H1 (cell line): Measurements from ENCODE around the gene LCOR.
"Not testable (repeated sequence)": the region's sequence is repeated elsewhere in the genome, so short reads cannot be mapped to it uniquely, and the experiment has no call there.

Source experiments
- CTCF ChIP-seq, 3 experiments: IDR thresholded peaks; 1 replicate in 2 of 3; 2 replicates in 1 of 3; pipeline versions ENCODE4 v1.5.1 to v1.6.1; 2011; ENCODE audit warnings: low read length in 3 of 3, mild to moderate bottlenecking in 3 of 3, inconsistent platforms in 2 of 3, low read depth in 1 of 3, moderate library complexity in 1 of 3; ENCODE audit not compliant: insufficient read depth in 1 of 3; ENCODE audit errors: control extremely low read depth in 1 of 3
- EP300 ChIP-seq, 2 experiments: IDR thresholded peaks; 1 replicate in 1 of 2; 2 replicates in 1 of 2; pipeline ENCODE4 v1.6.1; 2011 to 2012; ENCODE audit warnings: low read depth in 2 of 2, low read length in 2 of 2, mild to moderate bottlenecking in 2 of 2, borderline replicate concordance in 1 of 2, inconsistent platforms in 1 of 2, moderate library complexity in 1 of 2
- JUN ChIP-seq: IDR thresholded peaks from 2 replicates; pipeline ENCODE4 v1.6.1; 2011; ENCODE audit warnings: low read depth, mild to moderate bottlenecking, improper control_type of control experiment, low read length
- JUND ChIP-seq: IDR thresholded peaks from 2 replicates; pipeline ENCODE4 v1.6.1; 2011; ENCODE audit warnings: mild to moderate bottlenecking, improper control_type of control experiment, low read length
- MAX ChIP-seq: IDR thresholded peaks from 2 replicates; pipeline ENCODE4 v1.6.1; 2012; ENCODE audit warnings: inconsistent platforms
- SIRT6 ChIP-seq: IDR thresholded peaks from one replicate; pipeline ENCODE4 v1.7.1; 2012; ENCODE audit warnings: low read length, inconsistent platforms
- SP2 ChIP-seq: IDR thresholded peaks from 2 replicates; pipeline ENCODE4 v1.6.1; 2012; ENCODE audit warnings: mild to moderate bottlenecking, low read length, inconsistent platforms
- SUZ12 ChIP-seq: fragments of 200-600 bp; sonication (generic); IDR thresholded peaks from 2 replicates; pipeline ENCODE4 v1.6.1; 2012; ENCODE audit warnings: mild to moderate bottlenecking, inconsistent platforms, low read length, moderate library complexity, mixed read lengths

DNA sequence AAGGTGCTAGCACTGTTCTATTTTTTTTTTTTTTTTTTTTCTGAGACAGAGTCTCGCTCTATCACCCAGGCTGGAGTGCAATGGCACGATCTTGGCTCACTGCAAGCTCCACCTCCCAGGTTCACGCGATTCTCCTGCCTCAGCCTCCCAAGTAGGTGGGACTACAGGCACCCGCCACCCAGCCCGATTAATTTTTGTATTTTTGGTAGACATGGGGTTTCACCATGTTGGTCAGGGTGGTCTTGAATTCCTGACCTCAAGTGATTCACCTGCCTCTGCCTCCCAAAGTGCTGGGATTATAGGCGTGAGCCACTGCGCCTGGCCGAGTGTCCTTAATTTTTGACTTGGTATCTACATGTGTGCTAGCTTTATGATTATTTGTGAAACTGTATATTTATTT, 201.7 kb downstream of the LCOR start:
- TF ChIP-seq SUZ12; SIRT6; JUND; EP300 (IDR thresholded peaks at IDR 0.05; ENCODE audit: borderline replicate concordance in 1 of 2, low read depth in 2 of 2, low read length in 2 of 2); CTCF (IDR thresholded peaks at IDR 0.05; ENCODE audit: control extremely low read depth in 1 of 3, insufficient read depth in 1 of 3, low read depth in 1 of 3, low read length in 3 of 3); MAX; SP2; JUN: not testable (repeated sequence)
